ENCODE results near the gene PAEP.
"Not testable (repeated sequence)": the region's sequence is repeated elsewhere in the genome, so short reads cannot be mapped to it uniquely, and the experiment has no call there.

Gene PAEP

GRCh38 chr9:135561391-135562234, at the start of gene PAEP:
TSS of gene PAEP (plus strand) at chr9:135561756.
- no peak for DNase-seq

- no peak for DNase-seq
Observed at GRCh38 chr9:135512241-135512603, 49.3 kb upstream of the PAEP start.

DNA sequence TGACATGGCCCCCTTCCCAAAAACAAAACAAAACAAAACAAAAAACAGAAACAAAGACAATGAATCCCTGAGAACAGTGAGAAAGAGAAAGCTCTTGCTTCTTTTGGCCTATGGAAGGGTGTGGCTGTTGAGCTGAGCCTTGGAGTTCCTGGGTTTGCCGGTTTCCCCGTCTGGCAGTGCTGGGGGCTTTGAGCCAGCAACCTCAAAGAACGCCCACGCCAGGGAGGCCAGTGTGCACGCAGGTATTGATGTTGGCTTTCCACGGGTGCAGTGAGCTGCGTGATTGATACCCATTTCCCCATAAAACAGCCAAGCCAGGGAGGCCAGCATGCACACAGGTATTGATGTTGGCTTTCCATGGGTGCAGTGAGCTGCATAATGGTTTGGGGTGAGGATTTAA, 48.7 kb upstream of the PAEP start:
- no peak for DNase-seq

DNA sequence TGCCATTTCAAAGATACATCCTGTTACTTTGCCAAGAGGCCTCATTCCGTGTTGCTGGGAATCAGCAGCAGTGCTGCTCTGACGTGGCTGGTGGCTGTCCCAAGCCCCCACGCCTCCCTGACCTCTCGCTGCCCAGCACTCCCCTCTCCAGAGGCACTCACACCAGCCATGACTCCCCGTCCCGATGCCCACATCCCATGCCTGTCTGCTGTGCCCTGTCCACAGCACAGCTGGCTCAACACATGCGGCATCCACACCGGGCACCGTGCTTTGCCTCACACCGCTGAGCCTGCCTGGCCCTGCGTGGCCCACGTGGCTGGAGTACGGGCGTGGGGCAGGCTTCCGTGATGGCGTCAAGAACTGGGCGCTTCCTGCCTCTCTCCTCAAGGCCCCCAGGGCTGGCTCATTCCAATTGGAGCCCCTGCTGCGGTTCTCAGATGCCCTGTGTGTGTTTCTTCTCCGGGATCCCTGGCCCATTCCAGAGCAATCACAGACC, 48.2 kb upstream of the PAEP start:
- DNase-seq, result no peak

DNA sequence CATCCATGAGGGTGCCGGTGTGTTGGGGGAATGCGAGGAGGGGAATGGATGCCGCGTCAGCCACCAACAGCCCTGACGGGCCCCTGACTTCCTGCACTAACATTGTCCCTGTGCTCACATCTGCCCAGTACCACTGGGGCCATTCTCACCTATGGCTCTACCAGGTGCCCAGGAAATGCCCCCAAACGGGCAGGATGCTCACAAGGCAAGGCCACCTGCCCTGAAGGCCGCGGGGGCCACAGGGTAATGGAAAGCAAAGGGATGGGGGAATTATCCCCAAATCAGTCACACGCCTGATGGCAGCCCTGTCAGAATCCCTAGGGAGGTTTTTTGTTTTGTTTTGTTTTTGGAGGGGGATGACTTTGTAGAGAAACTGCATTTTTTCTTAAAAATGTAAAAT, 47.6 kb upstream of the PAEP start:
- not testable (repeated sequence) for DNase-seq

DNA sequence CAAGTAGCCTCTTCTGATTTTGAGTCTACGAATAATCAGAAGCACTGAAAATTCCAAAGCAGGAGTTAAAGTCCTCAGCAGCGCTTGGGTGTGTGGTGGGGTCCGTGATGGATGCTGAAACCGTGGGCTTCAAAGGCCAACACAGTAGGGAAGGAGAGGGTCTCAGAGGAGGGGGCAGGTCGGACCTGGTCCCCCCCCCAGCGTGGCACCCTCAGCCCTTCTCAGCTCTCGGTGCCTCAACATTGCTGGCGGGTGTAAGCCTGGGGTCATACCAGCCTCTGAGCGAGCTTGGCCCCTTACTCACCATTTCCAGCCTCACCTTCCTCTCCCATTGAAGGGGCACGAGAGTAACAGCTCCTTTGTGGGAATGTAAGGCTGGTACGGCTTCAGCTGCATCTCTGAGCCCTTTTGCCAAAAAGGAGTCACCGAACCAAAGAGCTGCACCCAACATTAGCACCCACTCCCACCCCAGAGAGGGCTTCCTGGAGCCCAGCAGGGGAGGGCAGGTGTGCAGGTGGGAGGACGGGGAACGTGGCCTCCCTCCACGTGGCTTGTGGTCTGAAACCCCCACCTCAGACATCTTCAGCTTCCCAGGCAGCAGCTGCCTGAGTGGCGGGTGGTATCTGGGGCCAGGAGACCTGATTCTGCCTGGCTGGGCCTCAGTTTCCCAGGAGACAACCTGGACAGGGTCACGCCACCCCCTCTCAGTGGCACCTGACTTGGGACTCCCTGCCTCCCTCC, 47.0 kb upstream of the PAEP start:
- no peak for DNase-seq

- DNase-seq, result no peak
Observed at GRCh38 chr9:135515083-135515951, 46.2 kb upstream of the PAEP start.

- no peak for DNase-seq
Observed at GRCh38 chr9:135516132-135516860, 45.3 kb upstream of the PAEP start.

GRCh38 chr9:135517407-135517822, 44.1 kb upstream of the PAEP start:
- DNase-seq, result no peak

GRCh38 chr9:135519179-135519971, 42.2 kb upstream of the PAEP start:
- DNase-seq, result no peak

DNA sequence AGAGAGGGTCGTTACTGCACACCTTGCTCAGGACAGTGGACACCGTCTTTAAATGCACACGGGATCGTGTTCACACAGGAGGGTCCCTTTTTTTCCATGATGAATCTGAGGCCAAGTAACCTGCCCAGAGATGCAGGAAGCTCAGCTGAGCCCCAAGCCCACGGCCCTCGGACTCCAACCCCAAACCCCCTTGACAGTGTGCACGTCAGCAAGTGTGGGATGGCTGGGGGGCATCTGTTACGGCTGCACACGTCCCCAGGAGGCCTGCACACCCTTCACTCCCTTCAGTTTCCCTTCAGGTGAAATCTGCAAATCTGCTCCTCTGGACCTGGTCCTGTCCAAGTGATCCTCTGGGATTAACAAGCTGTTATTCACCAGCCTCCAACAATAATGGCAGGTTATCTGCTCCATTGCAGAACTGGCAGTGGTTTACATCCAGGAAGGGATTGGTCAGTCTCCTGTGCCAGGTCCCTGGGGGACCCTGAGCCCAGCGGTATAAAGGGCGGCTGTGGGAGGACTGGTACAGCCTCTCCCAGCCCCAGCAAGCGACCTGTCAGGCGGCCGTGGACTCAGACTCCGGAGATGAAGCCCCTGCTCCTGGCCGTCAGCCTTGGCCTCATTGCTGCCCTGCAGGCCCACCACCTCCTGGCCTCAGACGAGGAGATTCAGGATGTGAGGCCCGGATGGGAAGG, 40.5 kb upstream of the PAEP start, which contains the start of gene LCN1:
TSS of gene LCN1 (plus strand) at position 525 of the 692 bp plus-strand sequence. CDS start at position 583, 58 bp downstream.
- DNase-seq, result no peak

DNA sequence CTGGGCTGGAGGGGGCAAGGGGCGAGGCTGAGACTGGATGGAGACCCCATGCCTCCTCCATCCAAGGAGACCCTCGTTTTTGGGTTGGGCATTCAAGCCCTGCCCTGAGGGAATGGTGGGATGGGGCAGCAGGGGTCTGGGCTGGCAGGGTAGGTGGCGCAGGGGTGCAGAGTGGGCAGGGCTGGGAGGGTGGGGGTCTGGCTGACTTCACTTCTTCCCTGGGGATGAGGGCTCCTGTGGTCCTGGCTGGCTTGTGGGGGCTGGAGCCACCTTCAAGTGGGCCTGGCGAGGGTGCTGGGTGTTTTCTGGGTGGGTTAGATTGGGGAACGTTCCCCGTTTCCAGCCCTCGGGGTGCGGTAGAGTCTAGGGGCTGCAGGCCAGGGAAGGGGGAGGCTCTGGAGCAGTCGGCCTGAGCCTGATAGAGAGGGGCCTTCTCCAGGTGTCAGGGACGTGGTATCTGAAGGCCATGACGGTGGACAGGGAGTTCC, 39.9 kb upstream of the PAEP start:
- DNase-seq, result no peak

GRCh38 chr9:135522137-135522877, 39.2 kb upstream of the PAEP start:
- DNase-seq, result no peak

DNA sequence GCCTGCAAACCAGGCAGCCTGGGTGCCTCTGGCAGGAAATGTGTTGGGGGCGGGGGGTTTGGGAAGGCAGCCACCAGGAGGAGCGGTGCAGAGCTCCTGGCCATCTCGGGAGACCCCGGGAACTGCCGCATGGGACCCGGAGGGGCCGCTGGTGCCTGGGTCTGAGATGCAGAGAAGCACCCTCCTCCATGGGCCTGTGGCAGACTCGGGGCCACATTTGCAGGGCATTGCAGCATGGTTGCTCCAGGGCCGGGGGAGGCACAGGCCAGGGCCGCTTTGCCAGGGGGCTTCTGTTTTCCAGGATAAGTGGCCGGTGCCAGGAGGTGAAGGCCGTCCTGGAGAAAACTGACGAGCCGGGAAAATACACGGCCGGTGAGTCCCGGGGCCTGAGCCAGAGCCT, 38.6 kb upstream of the PAEP start:
- no peak for DNase-seq

DNA sequence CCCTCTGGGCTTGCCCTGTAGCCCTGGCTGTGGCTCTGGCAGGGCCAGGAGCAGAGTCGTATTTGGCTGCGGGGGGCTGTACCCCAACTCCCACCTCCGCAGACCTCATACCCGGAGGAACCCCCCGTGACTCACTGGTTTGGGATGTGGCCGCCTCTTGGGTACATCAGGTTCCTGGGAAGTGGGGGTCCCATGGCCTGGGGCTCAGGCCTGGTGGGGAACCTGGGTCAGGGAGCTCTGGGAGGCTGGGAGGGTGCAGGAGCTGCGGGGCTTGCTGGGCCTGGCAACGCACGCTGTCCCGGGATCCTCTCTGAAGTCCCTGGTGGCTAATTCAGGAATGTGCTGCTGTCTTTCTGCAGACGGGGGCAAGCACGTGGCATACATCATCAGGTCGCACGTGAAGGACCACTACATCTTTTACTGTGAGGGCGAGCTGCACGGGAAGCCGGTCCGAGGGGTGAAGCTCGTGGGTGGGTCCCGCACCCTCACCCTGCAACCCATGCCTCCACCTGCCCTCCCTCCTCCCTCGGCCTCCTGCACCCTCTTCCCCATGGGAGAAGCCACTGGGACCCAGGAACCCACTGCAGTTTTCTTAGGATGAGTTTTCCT, 37.9 kb upstream of the PAEP start:
- no peak for DNase-seq

GRCh38 chr9:135524130-135524861, 37.3 kb upstream of the PAEP start:
- DNase-seq, result no peak

GRCh38 chr9:135525241-135526088, 36.1 kb upstream of the PAEP start:
- DNase-seq, result no peak
